CD1c-positive myeloid dendritic cell (primary cell): ENCODE measurements around the gene PPP2R3B.
A peak's percentile ranks its signal among the peaks of the same experiment; 100 is the strongest.
"Not testable (repeated sequence)": the region's sequence is repeated elsewhere in the genome, so short reads cannot be mapped to it uniquely, and the experiment has no call there.

Experiments used
- DNase-seq: peaks from one replicate; pipeline ENCODE4 v3.0.0-alpha.2; 2016; ENCODE audit errors: extremely low spot score

Gene PPP2R3B, protein sequence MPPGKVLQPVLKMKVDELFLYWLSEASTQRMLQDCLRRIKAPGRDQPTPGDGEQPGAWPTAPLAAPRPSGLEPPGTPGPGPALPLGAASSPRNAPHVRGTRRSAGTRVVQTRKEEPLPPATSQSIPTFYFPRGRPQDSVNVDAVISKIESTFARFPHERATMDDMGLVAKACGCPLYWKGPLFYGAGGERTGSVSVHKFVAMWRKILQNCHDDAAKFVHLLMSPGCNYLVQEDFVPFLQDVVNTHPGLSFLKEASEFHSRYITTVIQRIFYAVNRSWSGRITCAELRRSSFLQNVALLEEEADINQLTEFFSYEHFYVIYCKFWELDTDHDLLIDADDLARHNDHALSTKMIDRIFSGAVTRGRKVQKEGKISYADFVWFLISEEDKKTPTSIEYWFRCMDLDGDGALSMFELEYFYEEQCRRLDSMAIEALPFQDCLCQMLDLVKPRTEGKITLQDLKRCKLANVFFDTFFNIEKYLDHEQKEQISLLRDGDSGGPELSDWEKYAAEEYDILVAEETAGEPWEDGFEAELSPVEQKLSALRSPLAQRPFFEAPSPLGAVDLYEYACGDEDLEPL

DNA sequence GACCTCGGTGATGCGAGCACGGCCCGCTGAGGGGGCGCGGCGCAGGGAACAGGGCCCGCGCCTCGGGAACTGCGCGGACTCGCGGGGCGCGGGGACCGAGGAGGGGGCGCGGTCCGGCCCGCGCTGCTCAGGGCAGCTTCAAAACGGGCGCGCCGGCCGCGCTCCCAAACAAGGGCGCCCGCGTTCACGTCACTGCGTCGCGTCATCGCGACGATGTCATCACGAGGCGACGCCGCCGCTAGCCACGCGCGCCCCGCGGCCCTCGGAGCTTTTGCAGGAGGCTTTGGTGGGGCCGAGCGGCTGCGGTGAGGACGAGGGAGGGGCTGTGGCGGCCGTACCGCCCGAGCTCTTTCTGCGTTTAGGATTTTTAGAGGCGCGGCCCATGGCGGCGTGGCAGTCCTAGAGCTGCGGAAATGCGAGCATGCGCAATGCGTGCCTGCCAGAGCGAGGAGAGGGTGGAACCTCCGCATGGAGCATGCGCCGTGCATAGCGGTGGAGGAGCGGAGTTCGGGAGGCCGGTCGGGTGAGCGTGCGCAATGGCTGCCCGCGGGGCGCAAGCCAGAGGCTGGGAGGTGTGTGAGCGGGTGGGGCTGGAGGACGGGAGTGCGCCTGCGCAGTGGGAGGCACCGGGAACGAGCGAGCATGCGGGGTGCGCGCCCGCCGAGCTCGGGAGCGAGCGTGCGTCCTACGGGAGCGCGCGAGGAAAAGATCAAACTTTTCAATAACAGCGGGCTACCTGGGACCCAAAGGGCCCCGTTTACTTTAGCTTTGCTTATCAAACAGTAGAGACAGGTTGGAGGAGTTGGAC is at the start of gene PPP2R3B:
TSS of gene PPP2R3B (minus strand) at position 140 of the 808 bp plus-strand sequence. CDS start 216 bp downstream, outside the sequence.
- DNase-seq = peak; percentile 99

DNA sequence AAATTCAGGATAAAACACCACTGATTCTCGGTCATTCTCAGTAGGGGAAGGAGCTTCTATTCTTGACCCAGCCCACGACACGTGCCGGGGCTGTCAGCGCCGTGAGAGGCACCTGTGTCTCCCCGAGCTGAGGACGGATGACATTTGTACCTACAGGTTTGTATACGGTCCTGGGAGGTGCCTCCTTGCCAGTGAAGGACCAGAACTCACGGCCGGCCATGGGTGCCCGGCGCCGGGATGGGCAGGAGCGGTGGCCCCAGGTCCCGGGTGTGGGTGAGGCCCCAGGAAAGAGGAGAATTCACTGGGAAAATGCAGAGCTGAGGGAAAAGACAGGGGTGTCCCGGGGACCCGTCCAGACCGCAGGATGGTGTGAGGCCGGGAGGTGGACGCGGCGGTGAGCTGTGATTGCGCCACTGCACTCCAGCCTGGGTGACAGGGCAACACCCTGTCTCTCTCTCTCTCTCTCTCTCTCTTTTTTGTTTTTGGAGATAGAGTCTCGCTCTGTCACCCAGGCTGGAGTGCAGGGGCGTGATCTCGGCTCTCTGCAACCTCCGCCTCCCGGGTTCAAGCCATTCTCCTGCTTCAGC is 48.9 kb upstream of the PPP2R3B start:
- no peak for DNase-seq

DNA sequence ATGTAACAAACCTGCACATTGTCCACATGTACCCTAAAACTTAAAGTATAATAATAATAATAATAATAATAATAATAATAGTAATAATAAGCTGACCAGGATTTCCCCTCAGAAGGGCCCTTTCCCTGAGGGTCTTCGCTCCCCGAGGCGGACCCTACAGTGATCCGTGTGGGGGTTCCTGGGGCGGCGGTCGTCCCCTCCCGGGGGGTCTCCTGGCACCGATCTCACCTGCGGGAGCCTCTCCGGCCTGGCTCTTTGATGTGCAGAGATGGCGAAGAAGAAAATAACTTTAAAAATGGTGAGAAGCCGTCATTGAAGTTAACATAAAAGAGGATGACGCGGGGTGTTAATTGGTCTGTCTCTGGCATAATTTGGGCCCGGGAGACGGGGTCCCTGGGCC is 48.2 kb upstream of the PPP2R3B start:
- no peak for DNase-seq

DNA sequence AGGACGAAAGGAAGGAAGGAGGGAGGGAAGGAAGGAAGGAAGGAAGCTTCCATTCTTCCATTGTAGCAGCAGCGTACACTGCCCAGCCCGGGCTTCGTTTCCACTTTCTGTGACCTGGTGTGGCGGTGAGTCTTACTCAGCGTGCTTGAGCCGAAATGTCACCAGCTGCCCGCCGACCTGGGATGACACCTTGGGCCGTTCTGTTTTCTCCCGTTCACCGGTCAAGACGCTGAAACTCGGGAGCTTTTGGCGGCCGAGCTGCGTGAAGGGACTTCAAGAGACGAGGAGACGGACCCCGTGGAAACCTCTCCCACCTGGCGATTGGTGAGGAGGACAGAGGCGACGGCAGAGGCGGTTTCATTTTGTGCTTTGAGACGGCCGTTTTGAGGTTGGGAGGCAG is 47.1 kb upstream of the PPP2R3B start:
- DNase-seq = no peak

DNA sequence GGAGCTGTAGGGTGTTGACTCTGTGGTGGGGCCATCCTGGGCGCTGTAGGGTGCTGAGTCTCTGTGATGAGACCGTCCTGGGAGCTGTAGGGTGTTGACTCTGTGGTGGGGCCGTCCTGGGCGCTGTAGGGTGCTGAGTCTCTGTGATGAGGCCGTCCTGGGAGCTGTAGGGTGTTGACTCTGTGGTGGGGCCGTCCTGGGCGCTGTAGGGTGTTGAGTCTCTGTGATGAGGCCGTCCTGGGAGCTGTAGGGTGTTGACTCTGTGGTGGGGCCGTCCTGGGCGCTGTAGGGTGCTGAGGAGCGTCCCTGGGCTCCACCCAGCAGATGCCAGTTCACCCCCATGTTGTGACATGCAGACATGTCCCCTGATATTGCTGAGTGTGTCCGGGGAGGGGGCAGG is 46.0 kb upstream of the PPP2R3B start:
- DNase-seq = not testable (repeated sequence)

DNA sequence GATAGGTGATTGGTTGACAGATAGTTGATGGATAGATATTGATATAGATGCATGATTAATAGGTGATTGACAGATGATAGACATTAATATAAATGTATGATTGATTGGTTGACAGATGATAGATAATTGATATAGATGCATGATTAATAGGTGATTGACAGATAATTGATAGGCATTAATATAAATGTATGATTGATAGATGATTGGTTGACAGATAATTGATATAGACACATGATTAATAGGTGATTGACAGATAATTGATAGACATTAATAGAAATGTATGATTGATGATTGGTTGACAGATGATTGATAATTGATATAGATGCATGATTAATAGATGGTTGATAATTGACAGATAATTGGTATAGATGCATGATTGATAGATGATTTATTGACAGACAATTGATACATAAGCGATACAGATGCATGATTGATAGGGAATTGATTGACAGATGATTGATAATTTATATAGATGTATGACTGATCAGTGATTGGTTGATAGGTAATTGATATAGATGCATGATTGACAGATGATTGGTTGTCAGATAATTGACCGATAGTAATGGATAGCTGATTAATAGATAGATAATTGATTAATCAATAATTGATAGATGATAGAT is 44.9 kb upstream of the PPP2R3B start:
- no peak for DNase-seq

DNA sequence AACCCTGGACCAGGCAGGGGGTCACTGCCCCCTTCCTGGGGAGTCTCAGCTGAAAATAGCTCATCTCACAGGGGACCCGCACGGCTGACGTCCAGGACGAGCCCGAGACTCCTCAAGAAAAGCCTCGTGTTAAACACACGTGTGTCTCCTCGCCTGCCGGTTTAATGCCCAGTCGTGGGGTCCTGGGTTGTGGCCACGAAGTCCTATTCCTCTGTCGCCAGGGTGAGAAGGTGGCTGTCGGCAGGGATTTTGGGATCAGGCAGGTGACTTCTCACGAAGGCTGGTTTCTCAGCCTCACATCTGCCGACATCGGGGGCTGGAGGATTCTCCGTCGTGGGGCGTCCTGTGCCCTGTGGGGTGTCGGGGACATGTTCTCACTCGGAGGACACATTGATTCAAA is 44.3 kb upstream of the PPP2R3B start:
- no peak for DNase-seq

DNA sequence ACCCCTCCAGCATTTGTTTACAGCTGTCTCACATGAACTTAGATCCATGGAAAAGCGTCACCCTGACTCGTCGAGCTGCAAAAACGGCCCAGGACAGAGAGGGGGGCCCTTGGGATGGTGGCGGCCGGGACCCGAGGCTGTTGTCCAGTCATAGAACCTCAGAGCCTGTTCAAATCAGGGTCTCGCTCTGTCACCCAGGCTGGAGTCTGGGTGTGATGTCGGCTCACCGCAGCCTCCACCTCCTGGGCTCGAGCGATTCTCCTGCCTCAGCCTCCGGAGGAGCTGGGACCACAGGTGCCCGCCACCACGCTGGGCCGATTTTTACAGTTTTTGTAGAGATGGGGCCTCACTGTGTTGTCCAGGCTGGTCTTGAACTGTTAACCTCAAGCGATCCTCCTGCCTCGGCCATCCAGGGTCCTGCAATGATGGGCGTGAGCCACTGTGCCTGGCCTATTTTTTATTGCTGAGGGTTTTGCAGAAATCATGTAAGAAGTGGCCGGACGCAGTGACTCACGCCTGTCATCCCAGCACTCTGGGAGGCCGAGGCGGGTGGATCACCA is 42.6 kb upstream of the PPP2R3B start:
- no peak for DNase-seq

DNA sequence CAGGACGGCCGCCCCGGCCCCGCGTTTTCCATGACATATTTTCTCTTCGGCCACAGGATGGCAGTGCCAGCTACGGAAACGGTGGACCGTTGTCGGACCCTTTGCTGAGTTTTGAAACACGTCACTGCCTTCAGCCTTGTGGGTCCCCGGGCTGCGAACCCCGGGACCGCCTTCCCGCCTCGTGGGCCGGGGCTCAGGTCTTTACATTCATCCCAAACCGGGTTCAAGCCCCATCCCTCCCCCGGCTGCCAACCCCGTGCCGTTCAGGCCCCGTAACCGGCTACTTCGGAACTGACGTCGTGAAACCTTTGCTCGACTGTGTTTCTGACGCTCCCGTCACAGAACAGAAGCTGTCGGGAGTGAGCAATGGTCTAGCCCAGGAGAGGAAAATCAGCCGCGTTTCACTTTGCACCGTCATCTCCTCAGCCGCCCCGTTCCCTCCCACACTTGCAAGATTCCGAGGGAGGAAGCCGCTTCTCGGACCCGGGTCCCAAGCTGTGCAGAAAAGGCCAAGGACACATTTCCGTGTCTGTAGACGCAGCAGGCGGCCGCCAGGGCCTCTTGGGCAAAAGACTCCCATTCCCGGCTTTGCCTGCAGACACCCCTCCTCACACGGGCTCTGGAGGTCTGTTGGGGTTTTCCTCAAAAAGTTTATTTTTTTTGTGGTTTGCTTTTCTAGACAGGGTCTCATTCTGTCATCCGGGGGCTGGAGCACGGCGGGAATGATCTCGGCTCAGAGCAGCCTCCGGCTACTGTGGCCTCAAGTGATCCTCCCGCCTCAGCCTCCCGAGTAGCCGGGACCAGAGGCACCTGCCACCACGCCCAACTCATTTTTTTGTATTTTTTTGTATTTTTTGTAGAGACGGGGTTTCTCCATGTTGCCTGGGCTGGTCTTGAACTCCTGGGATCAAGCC is 41.4 kb upstream of the PPP2R3B start:
- peak; percentile 1 for DNase-seq

DNA sequence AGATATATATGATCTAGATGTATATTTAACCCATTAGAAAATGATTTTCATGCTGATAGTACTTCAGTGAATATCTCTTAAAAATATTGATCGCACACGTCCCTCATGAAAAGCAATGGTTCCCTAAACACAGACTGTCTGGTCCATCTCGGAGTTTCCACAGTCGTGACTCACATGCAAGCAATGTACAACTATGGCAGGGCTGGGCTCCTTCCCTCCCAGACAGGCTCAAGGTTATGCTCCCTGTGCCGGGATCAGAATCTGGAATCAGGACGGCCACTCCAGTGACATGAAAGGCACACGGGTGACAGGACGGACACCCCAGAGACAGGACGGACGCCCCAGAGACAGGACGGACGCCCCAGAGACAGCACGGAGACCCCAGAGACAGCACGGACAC is 40.2 kb upstream of the PPP2R3B start:
- DNase-seq = no peak

DNA sequence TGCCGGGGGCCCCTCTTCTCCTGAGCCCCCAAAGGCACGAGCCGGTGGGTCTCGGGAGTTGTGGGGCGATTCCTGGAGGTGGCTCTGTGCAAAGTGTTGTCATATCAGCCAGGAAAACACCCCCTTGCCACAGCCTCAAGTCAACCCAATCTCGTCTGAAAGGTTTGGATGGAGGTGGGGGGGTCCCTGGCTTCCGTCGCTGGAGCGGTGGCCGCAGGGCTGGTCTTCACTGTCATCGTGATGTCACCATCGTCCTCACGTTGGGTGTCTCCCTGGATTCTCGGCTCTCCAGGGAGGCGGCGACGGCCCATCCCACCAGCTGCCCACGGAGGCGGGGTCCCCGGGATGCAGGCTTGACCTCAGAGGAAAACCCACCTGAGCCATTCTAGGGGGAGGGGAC is 38.3 kb upstream of the PPP2R3B start:
- no peak for DNase-seq

DNA sequence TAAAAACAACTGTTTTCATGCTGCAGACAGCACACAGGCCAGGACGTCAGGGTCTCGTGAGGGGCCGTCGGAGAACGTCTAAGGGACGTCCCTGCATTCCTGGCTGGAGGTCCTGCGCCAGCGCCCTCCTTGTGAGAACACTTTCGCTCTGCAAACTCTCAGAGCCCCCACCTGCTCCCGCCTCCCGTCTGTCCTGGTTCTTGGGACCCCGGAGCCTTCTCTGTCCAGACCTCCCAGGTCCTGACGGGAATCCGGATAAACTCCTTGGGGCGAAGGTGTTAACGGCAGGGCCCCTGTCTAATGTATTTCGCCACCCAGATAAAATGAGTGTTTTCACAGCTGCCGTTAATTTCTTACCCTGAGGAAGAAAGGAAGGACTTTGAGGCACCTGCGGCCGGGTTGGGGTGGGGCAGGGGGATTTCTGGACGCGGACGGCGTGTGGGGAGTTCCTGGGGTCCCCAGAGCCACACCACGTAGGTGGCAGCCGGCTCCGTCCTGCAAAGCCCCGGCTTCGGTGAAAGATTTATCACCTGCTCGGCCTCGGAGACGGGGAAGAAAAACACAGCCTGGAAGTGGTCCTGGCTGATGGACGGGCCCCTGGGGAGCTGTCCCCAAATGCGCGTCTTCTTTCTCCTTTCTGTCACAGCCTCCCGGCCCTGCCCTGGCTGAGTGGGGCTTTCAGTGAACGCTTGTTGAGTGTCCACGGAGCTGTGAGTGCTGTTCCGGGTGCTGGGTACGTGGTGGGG is 35.1 kb upstream of the PPP2R3B start:
- DNase-seq = no peak

DNA sequence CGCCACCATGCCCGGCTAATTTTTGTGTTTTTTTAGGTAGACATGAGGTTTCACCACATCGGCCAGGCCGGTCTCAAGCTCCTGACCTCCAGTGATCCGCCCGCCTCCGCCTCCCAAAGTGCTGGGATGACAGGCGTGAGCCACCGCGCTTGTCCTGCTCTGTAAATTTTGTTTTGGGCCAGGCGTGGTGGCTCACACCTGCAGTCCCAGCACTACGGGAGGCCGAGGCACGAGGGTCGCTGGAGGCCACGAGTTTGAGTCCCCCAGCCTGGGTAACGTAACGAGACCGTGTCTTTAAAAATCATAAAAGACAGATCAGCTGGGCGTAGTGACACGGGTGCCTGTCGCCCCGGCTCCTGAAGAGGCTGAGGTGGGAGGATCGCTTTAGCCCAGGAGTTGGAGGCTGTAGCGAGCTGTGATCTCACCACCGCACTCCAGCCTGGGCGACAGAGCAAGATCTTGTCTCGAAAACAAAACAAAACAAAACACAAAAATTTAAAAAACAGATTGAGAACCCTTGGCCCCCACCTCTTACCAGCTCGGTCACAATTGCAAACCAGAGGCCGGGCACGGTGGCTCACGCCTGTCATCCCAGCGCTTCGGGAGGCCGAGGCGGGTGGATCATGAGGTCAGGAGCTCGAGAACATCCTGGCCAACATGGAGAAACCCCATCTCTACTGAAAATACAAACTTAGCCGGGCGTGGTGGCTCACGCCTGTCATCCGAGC is 34.0 kb upstream of the PPP2R3B start:
- DNase-seq = no peak

DNA sequence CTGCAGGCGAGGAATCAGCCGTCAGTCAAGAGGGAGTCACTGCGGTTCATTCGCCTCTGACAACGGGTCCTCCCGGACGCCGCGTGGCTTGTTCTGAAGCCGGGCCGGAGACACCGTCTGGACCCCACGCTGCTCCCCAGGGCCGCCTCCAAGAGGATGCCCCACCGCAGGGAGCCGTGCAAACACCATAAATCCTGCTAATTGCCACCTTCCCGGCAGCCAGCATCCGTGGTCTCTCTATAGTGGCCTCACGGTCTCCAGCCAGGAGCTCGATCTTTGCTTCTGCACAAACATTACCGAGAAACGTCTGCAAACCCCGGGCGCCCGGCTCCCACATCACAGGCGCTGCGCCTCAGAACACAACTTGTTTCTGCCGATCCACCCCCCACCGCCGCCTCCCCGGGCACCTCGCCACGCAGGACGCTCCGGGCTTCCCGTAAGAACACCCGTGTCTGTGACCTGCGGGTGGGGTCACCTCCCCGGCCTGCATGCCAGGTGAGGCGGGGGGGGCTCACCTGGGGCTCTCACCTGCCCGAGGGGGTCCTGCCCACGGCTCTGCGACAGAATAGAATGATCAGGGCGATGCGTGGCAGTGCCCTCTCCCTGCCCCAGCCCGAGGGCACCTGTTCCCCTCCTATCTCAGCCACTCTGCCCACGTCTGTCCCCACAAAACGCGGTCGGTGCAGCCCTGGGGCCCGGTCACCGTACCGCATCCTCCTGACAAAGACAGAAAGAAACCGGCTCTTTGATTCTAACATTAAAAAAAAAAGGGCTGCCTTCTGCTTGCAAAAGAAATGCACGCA is 32.4 kb upstream of the PPP2R3B start:
- DNase-seq = no peak

DNA sequence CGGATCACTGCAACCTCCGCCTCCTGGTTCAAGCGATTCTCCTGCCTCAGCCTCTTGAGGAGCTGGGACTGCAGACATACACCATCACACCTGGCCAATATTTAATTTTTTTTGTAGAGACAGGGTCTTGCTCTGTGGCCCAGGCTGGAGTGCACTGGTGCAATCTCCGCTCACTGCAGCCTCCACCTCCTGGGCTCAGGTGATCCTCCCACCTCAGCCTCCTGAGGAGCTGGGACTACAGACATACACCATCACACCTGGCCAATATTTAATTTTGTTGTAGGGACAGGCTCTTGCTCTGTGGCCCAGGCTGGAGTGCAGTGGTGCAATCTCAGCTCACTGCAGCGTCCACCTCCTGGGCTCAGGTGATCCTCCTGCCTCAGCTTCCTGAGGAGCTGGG is 28.8 kb upstream of the PPP2R3B start:
- DNase-seq = not testable (repeated sequence)

DNA sequence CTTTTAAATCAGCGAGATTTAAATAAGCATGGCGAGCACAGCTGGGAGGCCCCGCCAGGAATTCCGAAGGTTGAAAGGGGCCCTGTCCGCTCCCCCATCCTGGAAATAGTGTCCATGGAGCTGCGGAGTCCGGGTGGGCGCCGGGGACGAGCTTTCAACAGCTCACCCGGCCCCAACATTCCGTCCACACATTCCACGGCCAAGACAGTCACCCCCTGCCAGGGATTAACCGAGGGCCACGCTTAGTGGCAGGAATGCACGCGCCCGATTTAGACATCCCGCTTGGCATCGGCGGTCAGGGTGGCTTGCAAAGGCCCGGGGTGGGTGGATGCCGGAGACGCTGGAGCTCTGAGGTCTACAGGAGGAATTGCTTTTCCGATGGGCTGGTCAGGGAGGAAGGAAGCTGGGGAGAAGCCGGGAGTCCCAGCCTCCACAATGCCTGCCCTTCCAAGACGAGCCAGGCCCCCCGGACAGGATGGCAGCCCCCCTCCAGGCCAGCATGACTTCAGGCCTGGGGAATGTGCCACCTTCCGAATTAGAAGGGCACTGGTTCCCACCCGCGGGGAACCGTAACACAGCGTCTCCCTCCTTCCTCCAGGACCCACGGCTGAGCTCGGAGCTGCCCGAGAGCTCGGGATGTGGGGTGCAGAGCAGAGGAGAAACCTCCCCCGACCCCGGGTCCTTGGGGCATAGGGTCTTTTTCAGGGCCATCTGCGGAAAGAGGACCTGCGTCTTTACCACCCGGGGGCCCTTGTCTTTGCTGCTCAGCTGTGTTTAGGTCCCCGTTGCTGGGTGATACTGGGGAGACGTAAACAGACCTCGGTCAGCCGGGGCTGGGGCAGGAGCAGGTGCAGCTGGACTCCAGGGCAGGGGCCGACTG is 26.9 kb upstream of the PPP2R3B start:
- no peak for DNase-seq

DNA sequence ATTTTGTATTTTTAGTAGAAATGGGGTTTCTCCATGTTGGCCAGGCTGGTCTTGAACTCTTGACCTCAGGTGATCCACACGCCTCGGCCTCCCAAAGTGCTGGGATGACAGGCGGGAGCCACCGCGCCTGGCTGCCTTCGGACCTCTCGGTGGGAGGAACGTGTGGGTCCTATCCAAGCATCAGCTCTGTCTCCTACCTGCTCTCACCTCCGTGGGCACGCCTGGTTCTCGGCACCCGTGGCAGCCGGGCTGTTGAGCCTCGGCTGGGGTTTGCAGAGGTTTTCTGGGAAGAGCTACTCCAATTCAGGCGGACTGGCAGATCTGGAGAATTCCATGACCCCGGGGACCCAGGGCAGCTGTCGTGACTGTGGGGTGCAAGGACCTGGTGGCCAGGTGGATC is 23.6 kb upstream of the PPP2R3B start:
- DNase-seq = no peak
